Muscle of arm (tissue), 12 donors: ENCODE results near the gene NCEH1. TPM values are rescaled to one million over a fixed set of nuclear protein-coding genes. Genes with fewer than 3 reads are reported as not detected.

Experiments
- DNase-seq: peaks from one replicate; pipeline ENCODE4 v3.0.0-alpha.2; 2013
- polyA plus RNA-seq, 12 donors: library from polyadenylated mRNA; unstranded; fragments of 120-200 nt; gene quantifications; one replicate each; pipeline ENCODE4 v1.2.1, GENCODE V29; 2013; ENCODE audit not compliant: insufficient read length in 12 of 12

Gene NCEH1
- polyA plus RNA-seq, 12 donors: 1.7 to 11.9 (median 2.1) TPM; not detected in 1

- DNase-seq: no peak
These were observed 63.8 kb downstream of the NCEH1 start for GRCh38 chr3:172647080-172647479.

- peak; percentile 34 for DNase-seq
These were observed 64.3 kb downstream of the NCEH1 start for GRCh38 chr3:172646439-172647015.

GRCh38 chr3:172644258-172644657 lies 66.6 kb downstream of the NCEH1 start:
- DNase-seq: no peak

- no peak for DNase-seq
These were observed 67.2 kb downstream of the NCEH1 start for GRCh38 chr3:172643506-172644179.

GRCh38 chr3:172641291-172641690 lies 69.6 kb downstream of the NCEH1 start:
- no peak for DNase-seq

GRCh38 chr3:172640751-172641150 lies 70.1 kb downstream of the NCEH1 start:
- DNase-seq: no peak

GRCh38 chr3:172635588-172635987 lies 75.3 kb downstream of the NCEH1 start:
- no peak for DNase-seq

GRCh38 chr3:172634948-172635347 lies 75.9 kb downstream of the NCEH1 start:
- peak; percentile 16 for DNase-seq

GRCh38 chr3:172630316-172630715 lies 80.6 kb downstream of the NCEH1 start:
- peak; percentile 29 for DNase-seq

GRCh38 chr3:172629470-172629869 lies 81.4 kb downstream of the NCEH1 start:
- DNase-seq: no peak

- DNase-seq: no peak
These were observed 83.6 kb downstream of the NCEH1 start for GRCh38 chr3:172627057-172627809.

GRCh38 chr3:172626021-172626640 lies 84.7 kb downstream of the NCEH1 start:
- no peak for DNase-seq

GRCh38 chr3:172625404-172625803 lies 85.5 kb downstream of the NCEH1 start:
- no peak for DNase-seq

- no peak for DNase-seq
These were observed 85.9 kb downstream of the NCEH1 start for GRCh38 chr3:172624999-172625398.

- DNase-seq: peak; percentile 26
These were observed 87.8 kb downstream of the NCEH1 start for GRCh38 chr3:172622916-172623700.

GRCh38 chr3:172622156-172622555 lies 88.7 kb downstream of the NCEH1 start:
- DNase-seq: no peak

GRCh38 chr3:172617976-172618375 lies 92.9 kb downstream of the NCEH1 start:
- no peak for DNase-seq

GRCh38 chr3:172617013-172617706 lies 93.7 kb downstream of the NCEH1 start:
- no peak for DNase-seq

GRCh38 chr3:172616031-172616461 lies 94.8 kb downstream of the NCEH1 start:
- DNase-seq: no peak

GRCh38 chr3:172615296-172615695 lies 95.6 kb downstream of the NCEH1 start:
- DNase-seq: no peak
